ENCODE measurements around the gene SVEP1.

SVEP1 gene

GRCh38 chr9:110343551-110343950, 236.0 kb downstream of the SVEP1 start:
- H3K4me3 ChIP-seq (ENCODE audit: low read depth, low read length) = no peak overlapping the region
- no peak for DNase-seq (ENCODE audit: low read depth)
- TF ChIP-seq POLR2A (IDR thresholded peaks at IDR 0.05; ENCODE audit: extremely low read depth, insufficient read length) = no peak
- TF ChIP-seq MYC (IDR thresholded peaks at IDR 0.05; ENCODE audit: low read depth, low read length) = no peak
- no peak for TF ChIP-seq CTCF (IDR thresholded peaks at IDR 0.05; ENCODE audit: low read depth, low read length)
- TF ChIP-seq, protein P1, sequence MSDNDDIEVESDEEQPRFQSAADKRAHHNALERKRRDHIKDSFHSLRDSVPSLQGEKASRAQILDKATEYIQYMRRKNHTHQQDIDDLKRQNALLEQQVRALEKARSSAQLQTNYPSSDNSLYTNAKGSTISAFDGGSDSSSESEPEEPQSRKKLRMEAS (IDR thresholded peaks at IDR 0.05; ENCODE audit: low read depth, low read length) = no peak

GRCh38 chr9:110340306-110340705, 239.2 kb downstream of the SVEP1 start:
- peak; percentile 24 for DNase-seq (ENCODE audit: low read depth)
- no peak overlapping the region for H3K4me3 ChIP-seq (ENCODE audit: low read depth, low read length)
- TF ChIP-seq, protein P1 (IDR thresholded peaks at IDR 0.05; ENCODE audit: low read depth, low read length) = no peak
- peak; percentile 35 for TF ChIP-seq CTCF (IDR thresholded peaks at IDR 0.05; ENCODE audit: low read depth, low read length)

DNA sequence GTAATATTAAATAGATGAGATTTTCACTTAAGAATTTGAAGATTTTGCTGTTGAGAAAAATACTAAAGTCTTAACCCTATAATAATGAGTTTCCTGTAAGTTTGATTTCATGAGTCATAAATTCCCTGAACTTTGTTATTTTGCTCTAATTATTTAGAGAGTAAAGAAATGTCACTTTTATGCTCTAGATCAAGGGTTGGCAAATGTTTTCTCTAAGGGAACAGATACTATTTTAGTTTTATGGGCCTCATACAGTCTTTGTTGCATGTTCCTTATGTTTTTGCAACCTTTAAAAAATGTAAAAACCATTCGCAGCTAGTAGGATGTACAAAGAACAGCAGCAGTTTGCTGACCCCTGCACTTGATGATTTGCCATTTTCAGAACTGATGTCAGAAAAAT, 241.4 kb downstream of the SVEP1 start:
- H3K4me3 ChIP-seq (ENCODE audit: low read depth, low read length) = no peak overlapping the region
- no peak for TF ChIP-seq POLR2A (IDR thresholded peaks at IDR 0.05; ENCODE audit: extremely low read depth, insufficient read length)
- TF ChIP-seq MYC (IDR thresholded peaks at IDR 0.05; ENCODE audit: low read depth, low read length) = no peak
- TF ChIP-seq, protein P1 (IDR thresholded peaks at IDR 0.05; ENCODE audit: low read depth, low read length) = no peak
- TF ChIP-seq CTCF (IDR thresholded peaks at IDR 0.05; ENCODE audit: low read depth, low read length) = no peak
- DNase-seq (ENCODE audit: low read depth) = no peak

DNA sequence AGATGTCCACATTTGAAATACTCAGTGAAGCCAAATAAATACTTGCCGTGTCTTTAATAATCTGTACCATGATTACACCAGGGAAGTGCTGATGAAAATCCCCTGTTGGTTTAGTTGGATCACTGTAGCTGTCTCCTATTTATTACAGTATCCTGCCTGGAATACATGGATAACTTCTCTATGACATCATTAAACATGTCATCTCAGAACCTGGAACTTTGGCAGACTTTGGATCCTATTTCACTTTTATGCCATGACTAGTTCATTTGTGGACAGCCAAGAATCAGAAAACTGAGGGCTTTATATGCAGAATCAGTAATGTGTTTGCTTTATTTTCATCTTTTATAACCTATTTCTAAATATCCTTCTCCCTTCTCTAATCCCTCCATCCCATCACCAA, 241.8 kb downstream of the SVEP1 start, which contains the start of gene TXNDC8:
Gene TXNDC8, minus strand, starts transcription at position 137 of the 400 bp plus-strand sequence.
- no peak within 1 kb of the TSS for H3K4me3 ChIP-seq (ENCODE audit: low read depth, low read length)
- DNase-seq (ENCODE audit: low read depth) = no peak
- TF ChIP-seq CTCF (IDR thresholded peaks at IDR 0.05; ENCODE audit: low read depth, low read length) (no peak), POLR2A (IDR thresholded peaks at IDR 0.05; ENCODE audit: extremely low read depth, insufficient read length) (no peak), MYC (IDR thresholded peaks at IDR 0.05; ENCODE audit: low read depth, low read length) (no peak)
- TF ChIP-seq, protein P1 (IDR thresholded peaks at IDR 0.05; ENCODE audit: low read depth, low read length) = no peak

DNA sequence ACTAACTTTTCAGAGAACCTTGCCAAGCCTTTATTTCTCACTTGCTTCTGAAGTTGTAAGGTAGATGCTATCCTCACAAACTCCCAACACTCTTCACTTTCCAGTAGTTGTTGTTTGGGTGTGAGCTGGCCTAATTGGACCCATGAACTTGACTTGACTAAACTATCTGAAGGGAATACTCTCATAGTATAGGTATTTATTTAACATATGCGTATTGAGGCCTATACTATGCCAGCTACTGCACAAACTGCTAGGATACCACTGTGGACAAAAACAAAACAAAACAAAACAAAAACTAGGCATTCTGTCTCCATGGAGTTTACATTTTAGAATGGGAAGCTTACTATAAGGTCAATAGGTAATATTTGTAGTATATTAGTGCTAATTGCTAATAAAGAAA, 243.2 kb downstream of the SVEP1 start:
- TF ChIP-seq CTCF (IDR thresholded peaks at IDR 0.05; ENCODE audit: low read depth, low read length) (no peak), POLR2A (IDR thresholded peaks at IDR 0.05; ENCODE audit: extremely low read depth, insufficient read length) (no peak), MYC (IDR thresholded peaks at IDR 0.05; ENCODE audit: low read depth, low read length) (no peak)
- TF ChIP-seq, protein P1 (IDR thresholded peaks at IDR 0.05; ENCODE audit: low read depth, low read length) = no peak
- H3K4me3 ChIP-seq (ENCODE audit: low read depth, low read length) = no peak overlapping the region
- no peak for DNase-seq (ENCODE audit: low read depth)

DNA sequence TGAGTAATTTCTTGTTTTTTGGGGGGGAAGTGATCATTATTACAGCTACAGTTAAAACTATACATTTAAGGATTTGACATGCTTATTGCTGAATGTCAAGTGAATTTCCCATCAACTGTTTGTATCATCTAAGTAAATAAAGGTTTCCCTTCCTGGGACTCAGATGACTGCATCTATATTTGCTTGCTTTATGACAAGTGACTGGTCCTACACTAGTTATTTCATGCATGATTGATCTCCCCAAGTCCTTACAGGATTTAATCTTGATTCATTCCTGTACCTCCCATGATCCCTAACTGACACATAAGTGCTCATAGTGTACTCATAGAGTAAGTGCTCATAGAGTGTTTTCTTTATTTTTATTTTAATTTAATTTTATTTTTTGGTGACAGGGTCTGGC, 244.7 kb downstream of the SVEP1 start:
- no peak overlapping the region for H3K4me3 ChIP-seq (ENCODE audit: low read depth, low read length)
- TF ChIP-seq CTCF (IDR thresholded peaks at IDR 0.05; ENCODE audit: low read depth, low read length) = no peak
- TF ChIP-seq, protein P1 (IDR thresholded peaks at IDR 0.05; ENCODE audit: low read depth, low read length) = no peak
- no peak for TF ChIP-seq POLR2A (IDR thresholded peaks at IDR 0.05; ENCODE audit: extremely low read depth, insufficient read length)
- TF ChIP-seq MYC (IDR thresholded peaks at IDR 0.05; ENCODE audit: low read depth, low read length) = no peak
- DNase-seq (ENCODE audit: low read depth) = no peak
